ENCODE results near the gene SOX1. TPM values are rescaled to one million over a fixed set of nuclear protein-coding genes. Genes with fewer than 3 reads are reported as not detected.

SOX1 gene
- total and polyA plus RNA-seq, 10 of the 15 experiments (the other 5 are each of a cell fraction or from before 2014, with no cell fraction given): not detected

- TF ChIP-seq FOXM1 (IDR thresholded peaks at IDR 0.05; ENCODE audit: low read depth, low read length): no peak
Observed at GRCh38 chr13:112077729-112078128, 10.8 kb downstream of the SOX1 start (continued).

GRCh38 chr13:112078216-112078615 is 11.3 kb downstream of the SOX1 start:
- no TSS peak for BruUV-seq (replicated peaks)
- CTCF ChIA-PET: no interaction called here
- intact Hi-C loops (cut with micrococcal nuclease; ENCODE audit: unreplicated experiment): no loop called here
- H3K9me3 ChIP-seq (replicated peaks; ENCODE audit: control insufficient read depth, insufficient read depth, low read length): no peaks in the 10 kb centered on the region; the same call in 2 of the 3 replicates
- WGBS (ENCODE audit: insufficient coverage, insufficient replicate concordance, low lambda C conversion rate, missing lambda C conversion rate): 32% methylated on average over 15 of the region's 16 CpGs
- no peaks in the 10 kb centered on the region for H3K79me2 ChIP-seq (ENCODE audit: control insufficient read depth, insufficient read depth, low read length)
- in situ Hi-C loops (cut with MboI): loop anchor here (25.0 kb wide), 1 partner anchor 534 kb away; no protein-coding TSS in a partner anchor
- H4K20me1 ChIP-seq (ENCODE audit: control insufficient read depth, insufficient read depth): no peaks in the 10 kb centered on the region
- H2AFZ ChIP-seq (ENCODE audit: control insufficient read depth, low read depth, low read length): no peak overlapping the region
- H3K36me3 ChIP-seq (ENCODE audit: control insufficient read depth in 2 of 2, insufficient read depth in 2 of 2, low read length in 1 of 2): no peaks in the 10 kb centered on the region
- H3K9ac ChIP-seq (ENCODE audit: control insufficient read depth, insufficient read depth, low read length): no peak overlapping the region
- SMC1A ChIA-PET (ENCODE audit: uncharacterized antibody, unreplicated experiment): no interaction called here
- no peak overlapping the region for H3K27ac ChIP-seq (ENCODE audit: control insufficient read depth, insufficient read depth)
- no peak overlapping the region for H3K4me3 ChIP-seq
- RAD21 ChIA-PET (ENCODE audit: unreplicated experiment): no interaction called here
- DNase-seq (ENCODE audit: low read depth, low spot score) (no peak), ATAC-seq (no peak), FAIRE-seq (no peak)
- TF ChIP-seq MYC (IDR thresholded peaks at IDR 0.05; ENCODE audit: insufficient read depth, insufficient read length, insufficient replicate concordance, low read length, severe bottlenecking) (no peak), RB1 (IDR thresholded peaks at IDR 0.05; ENCODE audit: borderline replicate concordance) (no peak), KAT2A (conservative IDR thresholded peaks at IDR 0.05; ENCODE audit: control insufficient read depth, low read depth, low read length) (no peak), MEF2A (IDR thresholded peaks at IDR 0.05; ENCODE audit: insufficient read depth, low read depth, low read length) (no peak), JUNB (IDR thresholded peaks at IDR 0.05) (no peak), SIX5 (IDR thresholded peaks at IDR 0.05; ENCODE audit: low read depth, low read length, severe bottlenecking) (no peak), CHD2 (IDR thresholded peaks at IDR 0.05; ENCODE audit: borderline replicate concordance, low read depth, low read length) (no peak), ESRRA (IDR thresholded peaks at IDR 0.05; ENCODE audit: low read length) (no peak), SUZ12 (IDR thresholded peaks at IDR 0.05; ENCODE audit: unreplicated experiment) (no peak), HDAC2 (IDR thresholded peaks at IDR 0.05) (no peak), MAX (IDR thresholded peaks at IDR 0.05; ENCODE audit: low read depth, low read length) (no peak), NR2F1 (conservative IDR thresholded peaks at IDR 0.05) (no peak), ZBTB40 (IDR thresholded peaks at IDR 0.05; ENCODE audit: borderline replicate concordance) (no peak), EGR1 (IDR thresholded peaks at IDR 0.05; ENCODE audit: borderline replicate concordance in 1 of 2, low read depth in 2 of 2, low read length in 2 of 2) (no peak), FOXK2 (IDR thresholded peaks at IDR 0.05) (no peak), BRCA1 (IDR thresholded peaks at IDR 0.05; ENCODE audit: low read depth, low read length) (no peak), RAD51 (IDR thresholded peaks at IDR 0.05) (no peak), SMARCA5 (IDR thresholded peaks at IDR 0.05) (no peak), ZBED1 (IDR thresholded peaks at IDR 0.05; ENCODE audit: borderline replicate concordance) (no peak), ZNF384 (IDR thresholded peaks at IDR 0.05; ENCODE audit: borderline replicate concordance, low read depth, low read length) (no peak)
- H3K4me2 ChIP-seq (ENCODE audit: control insufficient read depth, insufficient read depth): no peak overlapping the region
- no peaks in the 10 kb centered on the region for H3K4me1 ChIP-seq (ENCODE audit: control insufficient read depth, insufficient read depth, low read length)
- H3K27me3 ChIP-seq (replicated peaks in 1 of 2; ENCODE audit: control insufficient read depth in 2 of 2, insufficient read depth in 2 of 2, low read length in 1 of 2): peaks cover 0 to 3% of the 10 kb centered on the region in 2 experiments; a peak in 1 of 4 replicates
- POLR2A ChIA-PET: no interaction called here
